ES-I3 (cell line): Measurements from ENCODE around the gene BRD1.

Source experiments
- H3K36me3 ChIP-seq: 2 replicates; pipeline ENCODE4 v1.6.1; 2013; ENCODE audit warnings: mild to moderate bottlenecking, low read length, control low read depth, moderate library complexity; ENCODE audit not compliant: insufficient read depth
- H3K4me1 ChIP-seq: 2 replicates; pipeline ENCODE4 v1.6.1; 2013; ENCODE audit warnings: mild to moderate bottlenecking, control low read depth, low read length; ENCODE audit not compliant: insufficient read depth
- H3K9ac ChIP-seq: 2 replicates; pipeline ENCODE4 v1.6.1; 2013; ENCODE audit warnings: low read depth, mild to moderate bottlenecking, low read length, moderate library complexity
- H3K9me3 ChIP-seq: 2 replicates; pipeline ENCODE4 v1.6.1; 2013; ENCODE audit warnings: mild to moderate bottlenecking, low read length, moderate library complexity; ENCODE audit not compliant: control insufficient read depth, insufficient read depth

The BRD1 gene

DNA sequence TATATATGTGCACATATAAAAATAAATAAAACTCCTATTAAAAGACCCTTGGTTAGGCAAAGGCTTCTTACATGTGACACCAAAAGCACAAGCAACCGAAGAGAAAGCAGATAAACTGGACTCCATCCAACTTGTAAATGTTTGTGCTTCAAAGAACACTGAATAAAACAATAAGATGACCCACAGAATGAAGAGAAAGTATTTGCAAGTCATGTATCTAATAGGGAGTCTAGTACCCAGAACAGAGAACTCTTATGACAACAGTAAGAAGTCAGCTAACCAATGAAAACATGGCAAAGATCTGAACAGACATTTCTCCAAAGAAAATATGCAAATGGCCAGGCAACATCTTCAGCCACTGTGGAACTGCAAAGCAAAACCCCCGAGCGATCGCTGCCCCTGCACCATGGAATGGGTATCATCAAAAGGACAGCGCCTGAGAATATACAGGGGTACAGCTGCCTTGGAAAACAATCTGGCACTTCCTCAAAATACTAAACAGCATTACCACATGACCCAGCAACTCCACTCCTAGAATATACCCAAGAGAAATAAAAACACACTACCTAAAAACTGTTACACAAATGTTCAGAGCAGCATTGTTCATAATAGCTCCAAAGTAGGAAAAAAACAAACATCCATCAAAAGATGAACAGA is 17.2 kb downstream of the BRD1 start:
- Histone ChIP-seq H3K4me1 (no peaks in the 10 kb centered on the region), H3K9ac (no peak overlapping the region), H3K9me3 (no peaks in the 10 kb centered on the region), H3K36me3 (no peaks in the 10 kb centered on the region; the same call in 1 of the 2 replicates)

DNA sequence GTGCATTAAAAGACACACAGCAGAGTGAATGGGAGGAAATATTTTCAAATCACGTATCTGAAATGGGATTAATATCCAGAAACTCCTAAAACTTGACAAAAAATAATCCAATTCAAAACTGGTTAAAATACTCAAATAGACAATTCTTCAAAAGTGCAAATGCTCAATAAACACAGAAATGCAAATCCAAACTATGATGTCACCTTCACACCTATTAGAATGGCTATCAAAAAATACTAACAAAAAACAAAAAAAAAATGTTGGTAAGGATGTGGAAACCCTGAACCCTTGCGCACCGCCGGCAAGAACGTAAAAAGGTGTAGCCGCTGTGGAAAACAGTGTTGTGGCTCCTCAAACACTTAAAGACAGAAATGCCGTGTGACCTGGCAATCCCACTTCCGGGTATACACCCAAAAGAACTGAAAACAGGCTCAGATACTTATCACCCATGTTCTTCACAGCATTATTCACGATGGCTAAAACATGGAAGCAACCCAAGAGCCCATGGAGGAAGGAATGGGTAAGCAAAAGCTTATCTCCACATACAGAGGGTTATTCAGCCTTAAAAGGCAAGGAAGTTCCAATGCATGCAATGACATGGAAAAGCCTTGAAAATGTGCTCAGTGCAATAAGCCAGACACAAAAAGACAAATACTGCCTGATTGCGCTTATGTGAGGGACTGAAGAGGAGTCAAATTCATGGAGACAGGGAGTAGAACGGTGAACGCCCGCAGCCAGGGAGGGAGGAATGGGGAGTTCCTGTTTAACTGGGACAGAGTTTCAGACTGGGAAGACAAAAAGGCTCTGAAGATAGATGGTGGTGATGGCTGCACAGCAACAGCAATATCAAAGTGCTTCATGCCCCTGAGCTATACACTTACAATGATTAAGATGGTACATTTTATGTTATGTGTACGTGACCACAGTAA is 19.6 kb downstream of the BRD1 start:
- Histone ChIP-seq H3K36me3 (no peaks in the 10 kb centered on the region; the same call in 1 of the 2 replicates), H3K9ac (no peak overlapping the region), H3K4me1 (no peaks in the 10 kb centered on the region), H3K9me3 (no peaks in the 10 kb centered on the region)

DNA sequence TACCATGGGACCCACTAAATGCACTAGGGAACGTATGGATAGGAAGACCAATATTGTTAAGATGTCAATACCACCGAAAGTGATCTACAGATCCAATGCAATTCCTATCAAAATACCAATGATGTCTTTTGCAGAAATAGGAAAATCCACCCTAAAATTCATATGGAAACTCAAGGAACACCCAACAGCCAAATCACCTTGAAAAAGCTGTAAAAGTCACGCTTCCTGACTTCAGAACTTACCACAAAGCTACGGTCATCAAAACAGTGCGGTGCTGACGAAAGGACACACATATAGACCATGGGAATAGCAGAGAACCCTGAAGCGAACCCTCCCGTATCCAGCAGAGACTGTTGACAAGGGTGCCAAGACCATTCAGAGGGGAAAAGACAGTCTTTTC is 20.5 kb downstream of the BRD1 start:
- H3K36me3 ChIP-seq: no peaks in the 10 kb centered on the region; the same call in 1 of the 2 replicates
- no peak overlapping the region for H3K9ac ChIP-seq
- H3K4me1 ChIP-seq: no peaks in the 10 kb centered on the region
- H3K9me3 ChIP-seq: no peaks in the 10 kb centered on the region

DNA sequence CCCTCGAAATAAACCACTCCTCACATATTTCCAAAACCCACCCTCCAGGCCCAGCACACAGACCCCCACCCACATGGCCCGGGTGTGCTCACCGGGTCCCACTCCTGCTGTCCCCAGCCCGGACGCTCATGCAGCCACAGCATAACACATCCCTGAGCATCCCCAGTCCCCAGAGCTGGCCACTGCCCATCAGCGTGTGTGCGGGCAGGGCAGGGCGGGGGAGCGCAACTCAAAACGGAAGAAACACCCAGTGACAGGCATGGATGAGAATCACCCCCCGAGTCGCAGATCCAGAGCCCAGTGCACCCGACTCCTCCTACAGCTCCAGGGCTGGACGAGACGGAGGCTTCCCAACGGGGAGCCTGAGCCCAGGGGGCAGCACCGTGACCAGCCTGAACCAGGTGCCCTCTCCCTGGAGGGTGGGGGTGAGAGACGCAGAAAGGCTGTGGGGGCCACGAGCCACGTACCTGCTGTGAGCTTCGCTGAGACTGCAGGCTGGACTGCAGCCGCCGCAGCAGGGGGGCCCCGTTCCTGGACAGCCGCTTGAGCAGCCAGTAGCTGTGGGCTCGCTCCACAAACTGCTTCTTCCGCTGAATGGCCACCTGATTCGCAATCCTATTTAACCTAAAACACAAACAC is 23.8 kb downstream of the BRD1 start:
- no peaks in the 10 kb centered on the region for H3K4me1 ChIP-seq
- H3K9me3 ChIP-seq: no peaks in the 10 kb centered on the region
- H3K36me3 ChIP-seq: peaks cover 4% of the 10 kb centered on the region
- no peak overlapping the region for H3K9ac ChIP-seq

DNA sequence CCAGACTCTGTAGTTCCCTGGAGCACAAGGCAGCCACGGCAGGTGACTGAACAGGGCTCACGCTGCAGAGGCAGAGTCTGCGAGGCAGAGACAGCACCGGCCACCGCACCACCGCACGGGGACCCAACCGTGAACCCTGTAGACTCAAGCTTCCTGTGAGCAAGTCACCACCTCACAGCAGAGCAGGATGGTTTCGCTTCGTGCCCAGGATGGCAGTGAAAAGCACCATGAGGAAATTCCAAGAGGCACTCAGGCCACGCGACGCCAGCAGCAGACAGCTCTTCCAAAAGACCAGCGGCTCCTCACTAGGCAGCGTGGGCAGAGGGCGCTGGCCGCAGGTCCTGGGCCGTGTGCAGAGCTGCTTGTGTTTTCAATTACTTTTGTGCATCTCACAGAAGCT is 24.5 kb downstream of the BRD1 start:
- Histone ChIP-seq H3K9me3 (no peaks in the 10 kb centered on the region), H3K36me3 (peaks cover 4% of the 10 kb centered on the region), H3K4me1 (no peaks in the 10 kb centered on the region), H3K9ac (no peak overlapping the region)

DNA sequence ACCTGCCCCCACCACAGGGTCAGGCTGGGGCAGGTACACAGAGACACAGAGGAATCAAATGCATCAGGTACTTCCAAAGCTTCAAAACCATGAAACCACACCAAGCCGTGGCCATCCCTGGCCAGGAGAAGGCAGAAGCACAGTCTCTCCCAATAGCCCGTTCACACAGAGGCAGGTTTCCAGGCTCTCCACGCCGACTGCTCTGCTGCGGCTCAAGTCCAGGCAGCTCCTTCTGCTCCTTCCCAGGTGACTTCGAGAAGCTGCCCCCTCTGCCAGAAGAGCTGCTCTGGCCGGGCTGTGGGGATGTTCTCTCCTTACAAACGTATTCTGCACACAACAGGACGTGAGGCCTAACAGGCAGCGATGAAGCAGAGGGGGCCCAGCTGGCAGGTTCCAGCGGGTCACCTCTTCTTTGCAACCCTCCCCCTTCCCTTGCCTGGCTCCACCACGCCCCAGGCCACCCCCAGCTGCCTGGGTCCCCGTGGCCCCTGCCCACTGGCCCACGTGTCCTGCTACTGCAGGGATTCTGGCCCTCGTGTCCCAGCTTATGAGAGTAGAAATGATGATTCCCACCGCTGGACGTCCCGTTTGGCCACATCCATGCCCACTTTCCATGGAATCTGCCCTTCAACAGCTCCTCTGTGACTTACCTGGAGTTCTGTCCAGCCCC is 26.1 kb downstream of the BRD1 start:
- no peak overlapping the region for H3K9ac ChIP-seq
- H3K4me1 ChIP-seq: no peaks in the 10 kb centered on the region
- peaks cover 10% of the 10 kb centered on the region for H3K36me3 ChIP-seq
- H3K9me3 ChIP-seq: no peaks in the 10 kb centered on the region

DNA sequence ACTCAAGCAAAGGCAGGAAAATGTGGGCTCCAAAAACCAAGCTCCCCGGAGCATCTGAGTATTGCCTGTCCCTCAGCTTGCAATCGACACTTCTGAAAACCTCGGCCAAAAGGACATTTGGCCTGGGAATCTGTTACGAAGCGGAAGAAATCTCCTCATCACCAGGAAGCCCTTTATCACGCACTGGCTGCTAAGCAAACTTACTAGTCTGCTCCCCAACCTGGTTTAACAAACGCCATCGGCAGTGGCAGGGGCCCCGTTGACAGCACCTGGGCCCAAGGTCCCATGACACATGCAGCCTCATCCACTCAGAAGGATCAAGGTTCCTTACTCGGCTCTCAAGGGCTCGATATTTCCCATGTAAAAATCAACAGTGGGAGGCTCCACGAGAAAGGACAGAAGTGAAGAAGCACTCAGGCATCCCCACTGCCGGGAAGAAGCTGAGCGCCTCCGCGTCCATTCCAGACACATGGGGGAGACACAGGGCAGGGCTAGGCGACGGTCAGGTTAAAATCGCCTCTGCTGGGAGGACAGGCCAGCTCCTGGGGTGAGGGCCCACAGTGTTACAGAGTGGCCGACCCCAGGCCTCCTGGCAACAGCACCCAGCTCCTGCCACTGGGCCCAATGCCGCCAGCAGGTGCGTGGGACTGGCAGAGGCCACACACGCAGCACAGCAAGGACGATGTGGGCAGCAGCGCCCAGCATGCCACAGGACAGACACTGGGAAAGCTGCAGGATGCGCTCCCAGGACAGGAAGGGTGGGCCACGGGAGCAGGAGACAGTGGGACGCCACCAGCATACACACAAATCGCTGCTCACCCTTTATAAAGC is 27.1 kb downstream of the BRD1 start:
- H3K4me1 ChIP-seq: no peaks in the 10 kb centered on the region
- no peak overlapping the region for H3K9ac ChIP-seq
- H3K36me3 ChIP-seq: peaks cover 12% of the 10 kb centered on the region
- no peaks in the 10 kb centered on the region for H3K9me3 ChIP-seq

DNA sequence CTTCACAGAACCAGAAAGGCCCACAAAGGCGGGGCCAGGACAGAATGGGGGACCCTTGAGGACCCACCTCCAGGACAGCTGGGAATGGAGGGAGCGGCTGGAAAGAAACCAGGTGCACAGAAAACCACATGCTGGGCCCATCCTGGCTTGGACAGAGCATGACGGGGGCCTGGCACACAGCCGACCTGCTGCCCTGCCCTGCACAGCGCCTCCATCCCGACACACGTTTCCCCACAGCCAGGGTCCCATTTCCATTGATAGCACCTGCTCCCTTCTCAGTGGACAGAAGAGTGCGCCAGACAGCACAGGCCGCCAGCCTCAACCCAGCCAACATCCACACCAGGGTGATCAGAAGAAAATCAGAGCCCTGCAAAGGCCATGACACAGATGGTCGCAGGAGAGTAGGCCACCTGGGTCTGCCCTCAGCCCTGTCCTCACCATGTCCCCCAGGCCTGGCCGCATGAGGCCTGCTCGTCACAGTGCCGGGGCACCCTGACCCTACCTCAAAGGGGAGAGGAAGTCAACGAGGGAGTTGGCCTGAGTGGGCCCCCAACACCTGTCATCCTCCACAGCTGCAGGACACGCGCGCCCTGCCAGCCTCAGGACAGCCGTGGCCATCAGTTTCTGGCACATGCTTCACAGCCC is 28.1 kb downstream of the BRD1 start:
- no peak overlapping the region for H3K9ac ChIP-seq
- H3K9me3 ChIP-seq: no peaks in the 10 kb centered on the region
- no peaks in the 10 kb centered on the region for H3K4me1 ChIP-seq
- peaks cover 15% of the 10 kb centered on the region for H3K36me3 ChIP-seq

DNA sequence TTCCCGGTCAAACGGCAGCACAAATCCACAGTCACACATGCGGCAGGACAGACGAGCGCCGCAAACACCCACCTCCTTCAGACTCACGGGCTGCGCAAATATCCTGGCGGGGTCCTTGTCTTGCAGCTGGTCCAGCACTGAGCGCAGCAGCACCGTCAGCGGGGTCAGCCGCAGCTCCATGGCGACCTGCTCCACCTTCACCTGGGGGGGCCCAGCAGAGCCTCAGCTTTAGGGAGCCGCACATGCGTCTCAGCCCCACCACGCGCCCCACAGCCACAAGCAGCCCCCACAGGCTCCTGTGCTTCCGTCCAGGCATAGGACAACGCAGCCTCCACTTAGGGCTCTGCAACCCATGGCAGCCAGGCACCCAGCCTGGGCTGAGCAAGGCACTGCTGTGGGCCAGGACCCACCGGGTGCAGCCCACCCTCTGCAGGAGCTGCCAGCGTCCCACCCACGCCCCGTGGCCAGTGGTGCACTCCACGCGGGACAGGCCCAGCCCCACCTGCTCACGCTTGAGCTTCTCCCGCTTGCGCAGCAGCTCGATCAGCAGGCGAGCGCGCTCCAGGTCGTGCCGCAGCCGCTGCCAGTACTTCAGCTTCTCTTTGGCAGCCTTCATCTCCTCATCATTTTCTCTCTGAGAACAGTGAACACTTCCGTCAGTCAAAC is 29.1 kb downstream of the BRD1 start:
- no peak overlapping the region for H3K9ac ChIP-seq
- no peaks in the 10 kb centered on the region for H3K9me3 ChIP-seq
- peaks cover 15% of the 10 kb centered on the region for H3K36me3 ChIP-seq
- no peaks in the 10 kb centered on the region for H3K4me1 ChIP-seq

DNA sequence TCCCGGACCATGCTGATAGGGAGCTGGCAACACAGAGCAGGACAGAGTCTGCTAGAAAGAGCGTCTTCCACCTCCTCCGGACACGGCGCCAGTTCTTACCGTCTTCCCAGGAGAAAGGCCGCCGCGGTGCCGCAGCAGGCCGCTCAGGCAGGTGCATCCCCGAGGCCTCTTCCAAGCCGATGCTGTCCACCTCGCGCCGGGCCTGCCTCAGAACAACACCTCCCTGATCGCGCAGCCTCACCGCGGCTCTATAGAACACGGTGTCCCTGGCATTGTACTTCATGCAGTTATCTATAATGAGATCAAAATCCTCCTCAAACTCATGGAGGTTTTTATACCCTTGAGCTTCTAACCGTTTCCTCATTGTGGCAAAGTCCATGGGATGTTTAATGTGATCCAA is 30.0 kb downstream of the BRD1 start:
- Histone ChIP-seq H3K9me3 (no peaks in the 10 kb centered on the region), H3K9ac (no peak overlapping the region), H3K4me1 (no peaks in the 10 kb centered on the region), H3K36me3 (peaks cover 15% of the 10 kb centered on the region)

DNA sequence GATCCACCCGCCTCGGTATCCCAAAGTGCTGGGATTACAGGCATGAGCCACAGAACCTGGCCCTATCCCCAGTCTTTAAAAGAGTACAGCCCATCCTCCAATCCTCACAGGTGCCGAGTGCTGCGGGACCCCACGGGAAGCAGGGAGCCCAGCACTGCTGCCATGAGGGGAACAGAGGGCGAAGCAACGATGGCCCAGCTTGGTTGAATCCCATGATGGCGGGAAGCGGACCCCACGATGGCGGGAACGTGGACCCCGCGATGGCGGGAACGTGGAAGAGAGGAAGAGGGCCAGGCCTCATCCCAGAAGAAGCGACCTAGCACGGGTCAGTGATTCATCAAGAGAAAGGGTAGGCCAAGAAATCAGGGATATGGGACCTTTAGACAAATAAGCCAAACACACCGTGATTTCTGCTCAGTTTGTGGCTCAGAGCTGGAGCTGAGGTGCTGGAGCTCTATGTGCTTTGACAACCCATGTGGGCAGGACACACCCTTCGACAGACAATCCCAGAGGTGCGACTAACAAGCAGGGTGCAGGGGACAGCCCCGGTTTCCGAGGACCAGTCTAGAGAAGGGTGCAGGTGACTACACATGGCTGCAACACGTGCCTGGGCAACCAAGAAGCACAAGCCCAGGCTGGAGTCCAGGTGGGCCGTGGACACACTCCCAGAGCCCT is 30.9 kb downstream of the BRD1 start:
- H3K36me3 ChIP-seq: peaks cover 15% of the 10 kb centered on the region
- H3K9ac ChIP-seq: no peak overlapping the region
- no peaks in the 10 kb centered on the region for H3K9me3 ChIP-seq
- H3K4me1 ChIP-seq: no peaks in the 10 kb centered on the region

DNA sequence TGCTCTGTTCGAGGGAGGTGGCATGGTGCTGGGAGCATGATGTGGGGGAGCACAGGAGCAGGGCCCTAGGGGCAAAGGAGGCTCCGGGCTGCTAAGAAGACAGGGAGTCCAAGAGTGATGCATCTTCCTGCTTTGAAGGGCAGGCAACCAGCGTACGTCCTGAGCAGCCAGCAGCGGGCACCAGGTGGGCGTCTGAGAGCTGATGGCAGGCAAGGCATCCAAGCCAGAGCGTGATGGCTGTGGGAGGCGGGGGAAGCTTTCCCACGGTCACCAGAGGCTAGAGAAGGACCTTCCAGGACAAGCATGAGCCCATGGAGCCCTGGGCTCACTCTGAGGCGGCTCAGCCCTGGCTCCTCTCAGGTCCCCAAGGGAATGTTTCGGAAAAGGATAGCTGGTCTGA is 32.2 kb downstream of the BRD1 start:
- H3K36me3 ChIP-seq: peaks cover 15% of the 10 kb centered on the region
- H3K9me3 ChIP-seq: no peaks in the 10 kb centered on the region
- no peak overlapping the region for H3K9ac ChIP-seq
- H3K4me1 ChIP-seq: no peaks in the 10 kb centered on the region; the same call in 1 of the 2 replicates
